Measurements from ENCODE around the gene MRPL23. TPM values are rescaled to one million over a fixed set of nuclear protein-coding genes. Genes with fewer than 3 reads are reported as not detected.

MRPL23 gene
- total RNA-seq, 1 experiment from 2014 or later = 15.0 TPM

DNA sequence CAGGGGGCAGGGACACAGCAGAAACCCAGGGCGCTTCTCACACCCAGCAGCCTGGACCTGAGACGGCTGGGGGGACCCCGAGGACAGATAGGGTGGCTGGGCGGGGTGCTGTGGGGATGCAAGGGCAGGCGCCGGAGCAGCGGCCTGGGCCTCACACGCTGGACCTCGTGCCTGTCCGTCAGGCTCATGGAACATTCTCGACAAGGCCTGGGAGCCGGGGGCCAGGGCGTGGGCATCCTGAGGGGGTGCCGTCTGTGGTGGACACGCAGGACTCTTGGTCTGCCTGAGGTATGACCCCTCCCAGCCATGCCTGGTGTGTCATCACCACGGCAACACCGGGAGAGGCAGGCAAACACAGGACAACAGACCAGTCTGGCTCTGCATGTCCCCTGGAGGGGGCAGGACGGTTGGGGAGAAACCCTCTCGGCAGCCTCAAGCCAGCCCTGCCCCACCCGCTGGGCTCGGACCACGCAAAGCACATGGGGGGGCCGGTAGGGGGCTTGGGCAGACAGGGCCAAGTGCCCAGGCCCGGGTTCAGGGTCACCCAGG is 21.4 kb downstream of the MRPL23 start:
- Histone ChIP-seq H3K4me1 (no peaks in the 10 kb centered on the region), H3K9me3 (no peaks in the 10 kb centered on the region), H3K27me3 (replicated peaks; ENCODE audit: control insufficient read depth, insufficient read depth, low read length) (no peaks in the 10 kb centered on the region), H3K4me3 (ENCODE audit: low read depth, low read length) (no peak overlapping the region), H3K36me3 (ENCODE audit: control insufficient read depth, insufficient read depth, low read length) (no peaks in the 10 kb centered on the region)
- no peaks in the 10 kb centered on the region for H3K36me3 Mint-ChIP-seq (ENCODE audit: insufficient read depth, unreplicated experiment)
- POLR2A ChIA-PET = no interaction called here
- H3K27ac Mint-ChIP-seq (ENCODE audit: unreplicated experiment) = no peak overlapping the region
- DNase-seq = no peak
- H3K9me3 Mint-ChIP-seq (ENCODE audit: unreplicated experiment) = no peaks in the 10 kb centered on the region
- CTCF ChIA-PET = interaction anchor here (1.1 to 2.5 kb wide), 3 partner anchors 68 to 183 kb away, joined by 3 to 20 read pairs (median 13); no protein-coding TSS in a partner anchor
- H3K4me3 Mint-ChIP-seq (ENCODE audit: unreplicated experiment) = no peak overlapping the region
- H3K27me3 Mint-ChIP-seq (ENCODE audit: insufficient read depth, unreplicated experiment) = no peaks in the 10 kb centered on the region
- BruUV-seq (replicated peaks) = no TSS peak
- H3K4me1 Mint-ChIP-seq (ENCODE audit: low read depth, unreplicated experiment) = no peaks in the 10 kb centered on the region
- TF ChIP-seq, protein P1, sequence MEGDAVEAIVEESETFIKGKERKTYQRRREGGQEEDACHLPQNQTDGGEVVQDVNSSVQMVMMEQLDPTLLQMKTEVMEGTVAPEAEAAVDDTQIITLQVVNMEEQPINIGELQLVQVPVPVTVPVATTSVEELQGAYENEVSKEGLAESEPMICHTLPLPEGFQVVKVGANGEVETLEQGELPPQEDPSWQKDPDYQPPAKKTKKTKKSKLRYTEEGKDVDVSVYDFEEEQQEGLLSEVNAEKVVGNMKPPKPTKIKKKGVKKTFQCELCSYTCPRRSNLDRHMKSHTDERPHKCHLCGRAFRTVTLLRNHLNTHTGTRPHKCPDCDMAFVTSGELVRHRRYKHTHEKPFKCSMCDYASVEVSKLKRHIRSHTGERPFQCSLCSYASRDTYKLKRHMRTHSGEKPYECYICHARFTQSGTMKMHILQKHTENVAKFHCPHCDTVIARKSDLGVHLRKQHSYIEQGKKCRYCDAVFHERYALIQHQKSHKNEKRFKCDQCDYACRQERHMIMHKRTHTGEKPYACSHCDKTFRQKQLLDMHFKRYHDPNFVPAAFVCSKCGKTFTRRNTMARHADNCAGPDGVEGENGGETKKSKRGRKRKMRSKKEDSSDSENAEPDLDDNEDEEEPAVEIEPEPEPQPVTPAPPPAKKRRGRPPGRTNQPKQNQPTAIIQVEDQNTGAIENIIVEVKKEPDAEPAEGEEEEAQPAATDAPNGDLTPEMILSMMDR (IDR thresholded peaks at IDR 0.05; ENCODE audit: insufficient read depth in 1 of 2, low read depth in 1 of 2, low read length in 1 of 2, severe bottlenecking in 1 of 2, unreplicated experiment in 1 of 2) = no peak
- intact Hi-C loops (cut with micrococcal nuclease; ENCODE audit: unreplicated experiment) = no loop called here

DNA sequence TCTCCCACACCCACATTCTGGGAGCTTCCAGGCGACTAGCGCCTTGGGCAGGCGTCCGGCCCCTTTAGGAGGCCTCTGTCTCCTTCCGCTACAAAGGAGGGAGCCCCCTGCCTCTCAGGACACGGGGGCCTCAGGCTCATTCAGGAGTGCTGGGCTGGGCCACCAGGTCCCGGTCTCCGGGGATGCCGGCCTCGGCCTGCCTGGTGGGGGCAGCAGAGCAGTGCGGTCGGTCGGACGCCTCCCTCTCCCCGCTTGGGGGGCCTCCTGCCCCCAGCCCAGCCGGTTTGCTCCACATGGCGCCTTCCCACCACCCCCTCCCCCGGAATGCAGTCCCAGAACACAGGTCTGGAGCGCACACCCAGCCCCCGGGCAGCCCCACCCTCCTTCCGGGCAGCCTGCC is 21.9 kb downstream of the MRPL23 start:
- no peaks in the 10 kb centered on the region for H3K9me3 ChIP-seq
- Mint-ChIP-seq H3K27ac (ENCODE audit: unreplicated experiment) (no peak overlapping the region), H3K36me3 (ENCODE audit: insufficient read depth, unreplicated experiment) (no peaks in the 10 kb centered on the region), H3K4me3 (ENCODE audit: unreplicated experiment) (no peak overlapping the region), H3K4me1 (ENCODE audit: low read depth, unreplicated experiment) (no peaks in the 10 kb centered on the region), H3K9me3 (ENCODE audit: unreplicated experiment) (no peaks in the 10 kb centered on the region), H3K27me3 (ENCODE audit: insufficient read depth, unreplicated experiment) (no peaks in the 10 kb centered on the region)
- H3K4me1 ChIP-seq = no peaks in the 10 kb centered on the region
- H3K36me3 ChIP-seq (ENCODE audit: control insufficient read depth, insufficient read depth, low read length) = no peaks in the 10 kb centered on the region
- no peak overlapping the region for H3K4me3 ChIP-seq (ENCODE audit: low read depth, low read length)
- CTCF ChIA-PET = interaction anchor here (1.1 to 1.4 kb wide), 3 partner anchors 175 to 182 kb away, joined by 3 to 13 read pairs (median 5); no protein-coding TSS in a partner anchor
- BruUV-seq (replicated peaks) = no TSS peak
- DNase-seq = no peak
- intact Hi-C loops (cut with micrococcal nuclease; ENCODE audit: unreplicated experiment) = no loop called here
- TF ChIP-seq, protein P1 (IDR thresholded peaks at IDR 0.05; ENCODE audit: insufficient read depth in 1 of 2, low read depth in 1 of 2, low read length in 1 of 2, severe bottlenecking in 1 of 2, unreplicated experiment in 1 of 2) = no peak
- H3K27me3 ChIP-seq (replicated peaks; ENCODE audit: control insufficient read depth, insufficient read depth, low read length) = no peaks in the 10 kb centered on the region
- POLR2A ChIA-PET = interaction anchor here (0.6 to 0.7 kb wide), 2 partner anchors 12 to 19 kb away, joined by 3 to 4 read pairs; no protein-coding TSS in a partner anchor

DNA sequence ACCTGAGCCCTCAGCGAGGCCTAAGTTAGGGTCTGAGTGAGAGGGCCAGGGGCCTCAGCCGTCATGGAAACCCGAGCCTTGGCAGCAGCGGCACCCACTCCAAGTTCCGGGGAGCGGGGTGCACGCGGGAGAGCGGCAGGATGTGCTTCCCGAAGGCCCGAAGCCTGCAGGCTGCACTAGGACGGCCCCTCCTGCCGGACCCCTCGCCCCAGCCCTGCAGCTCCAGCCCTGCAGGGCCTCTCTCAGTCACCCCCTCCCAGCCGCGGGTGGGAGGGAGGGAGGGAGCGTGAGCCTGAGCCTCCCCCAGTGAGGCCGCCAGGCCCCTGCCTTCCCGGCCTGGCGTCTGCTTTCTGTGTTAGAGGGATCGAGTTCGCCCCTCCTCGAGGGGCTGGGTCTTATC is 22.6 kb downstream of the MRPL23 start:
- no peaks in the 10 kb centered on the region for H3K9me3 ChIP-seq
- ChIA-PET CTCF (interaction anchor here (1.0 to 1.4 kb wide), 4 partner anchors 67 to 182 kb away, joined by 3 to 13 read pairs (median 4); no protein-coding TSS in a partner anchor), POLR2A (interaction anchor here (0.7 kb wide), 1 partner anchor 11 kb away, joined by 3 read pairs; no protein-coding TSS in a partner anchor)
- intact Hi-C loops (cut with micrococcal nuclease; ENCODE audit: unreplicated experiment) = no loop called here
- H3K4me1 ChIP-seq = no peaks in the 10 kb centered on the region
- H3K9me3 Mint-ChIP-seq (ENCODE audit: unreplicated experiment) = no peaks in the 10 kb centered on the region
- no peaks in the 10 kb centered on the region for H3K36me3 Mint-ChIP-seq (ENCODE audit: insufficient read depth, unreplicated experiment)
- BruUV-seq (replicated peaks) = no TSS peak
- H3K4me1 Mint-ChIP-seq (ENCODE audit: low read depth, unreplicated experiment) = no peaks in the 10 kb centered on the region
- H3K27me3 ChIP-seq (replicated peaks; ENCODE audit: control insufficient read depth, insufficient read depth, low read length) = no peaks in the 10 kb centered on the region
- no peak overlapping the region for H3K4me3 ChIP-seq (ENCODE audit: low read depth, low read length)
- H3K36me3 ChIP-seq (ENCODE audit: control insufficient read depth, insufficient read depth, low read length) = no peaks in the 10 kb centered on the region
- no peak overlapping the region for H3K4me3 Mint-ChIP-seq (ENCODE audit: unreplicated experiment)
- TF ChIP-seq, protein P1 (IDR thresholded peaks at IDR 0.05; ENCODE audit: insufficient read depth in 1 of 2, low read depth in 1 of 2, low read length in 1 of 2, severe bottlenecking in 1 of 2, unreplicated experiment in 1 of 2) = no peak
- no peak overlapping the region for H3K27ac Mint-ChIP-seq (ENCODE audit: unreplicated experiment)
- H3K27me3 Mint-ChIP-seq (ENCODE audit: insufficient read depth, unreplicated experiment) = no peaks in the 10 kb centered on the region
- DNase-seq = no peak
